H1 (cell line): Measurements from ENCODE around the gene TXNDC12. TPM values are rescaled to one million over a fixed set of nuclear protein-coding genes. Genes with fewer than 3 reads are reported as not detected.

ENCODE experiments used
- CBX8 ChIP-seq: fragments of 300-800, 300-1000 bp; sonication (generic); IDR thresholded peaks from 2 replicates; pipeline ENCODE4 v1.7.1; 2016; ENCODE audit warnings: low read depth, low read length, borderline replicate concordance
- CHD7 ChIP-seq: fragments of 300-600 bp; sonication (generic); IDR thresholded peaks from 2 replicates; pipeline ENCODE4 v1.7.1; 2012; ENCODE audit warnings: low read length, moderate library complexity, mild to moderate bottlenecking, inconsistent platforms; ENCODE audit not compliant: insufficient replicate concordance
- EZH2 ChIP-seq: fragments of 200-600 bp; sonication (generic); IDR thresholded peaks from 2 replicates; pipeline ENCODE4 v1.7.1; 2012; ENCODE audit warnings: low read depth, mild to moderate bottlenecking, moderate library complexity, low read length, inconsistent platforms; ENCODE audit not compliant: severe bottlenecking
- MAFK ChIP-seq: IDR thresholded peaks from 2 replicates; pipeline ENCODE4 v1.6.1; 2012; ENCODE audit warnings: low read depth, mild to moderate bottlenecking, improper control_type of control experiment, low read length
- POLR2AphosphoS5 ChIP-seq: IDR thresholded peaks from 2 replicates; pipeline ENCODE4 v1.6.1; 2011; ENCODE audit warnings: low read depth, low read length
- POU5F1 ChIP-seq: IDR thresholded peaks from 2 replicates; pipeline ENCODE4 v1.6.1; 2011; ENCODE audit warnings: low read depth, mild to moderate bottlenecking, low read length, moderate library complexity
- RNF2 ChIP-seq: fragments of 200-900, 300-1000 bp; sonication (generic); IDR thresholded peaks from 2 replicates; pipeline ENCODE4 v1.7.1; 2016; ENCODE audit warnings: borderline replicate concordance, low read depth, mild to moderate bottlenecking, antibody characterized with exemption, low read length; ENCODE audit not compliant: poor library complexity, severe bottlenecking; ENCODE audit errors: missing control alignments
- SIRT6 ChIP-seq: IDR thresholded peaks from one replicate; pipeline ENCODE4 v1.7.1; 2012; ENCODE audit warnings: low read length, inconsistent platforms
- SP1 ChIP-seq: IDR thresholded peaks from 2 replicates; pipeline ENCODE4 v1.6.1; 2011; ENCODE audit warnings: low read depth, low read length
- YY1 ChIP-seq: IDR thresholded peaks from 2 replicates; pipeline ENCODE4 v1.6.1; 2011; ENCODE audit warnings: low read depth, mild to moderate bottlenecking, low read length
- polyA plus RNA-seq, 7 experiments: library from polyadenylated mRNA; depleted of rRNA in 3 of 7; stranded (reverse) in 5 of 7; unstranded in 2 of 7; fragments of >200 nt in 5 of 7; fragments of 200-250 nt in 2 of 7; gene quantifications; 1 replicate in 5 of 7; 2 replicates in 1 of 7; 4 replicates in 1 of 7; pipeline versions ENCODE4 v1.2.1 to v1.2.3, GENCODE V29; 2011 to 2013; ENCODE audit warnings: missing spikeins in 2 of 7, mixed read lengths in 2 of 7
- total RNA-seq: library from RNA; stranded (reverse); fragmentation: NEBNext Ultra II Directional; extraction: Animal tissue kit (Norgen Biotek cat#: 25700); gene quantifications from 2 replicates; pipeline ENCODE4 v1.2.1, GENCODE V29; 2021
- TF ChIP-seq, protein P1 (sequence below): IDR thresholded peaks from 2 replicates; pipeline ENCODE4 v1.6.1; 2012; ENCODE audit warnings: low read length, inconsistent platforms

TXNDC12 gene
- total and polyA plus RNA-seq, 2 of the 8 experiments (the other 6 are each of a cell fraction or from before 2014, with no cell fraction given) = 35.2 to 89.8 TPM

DNA sequence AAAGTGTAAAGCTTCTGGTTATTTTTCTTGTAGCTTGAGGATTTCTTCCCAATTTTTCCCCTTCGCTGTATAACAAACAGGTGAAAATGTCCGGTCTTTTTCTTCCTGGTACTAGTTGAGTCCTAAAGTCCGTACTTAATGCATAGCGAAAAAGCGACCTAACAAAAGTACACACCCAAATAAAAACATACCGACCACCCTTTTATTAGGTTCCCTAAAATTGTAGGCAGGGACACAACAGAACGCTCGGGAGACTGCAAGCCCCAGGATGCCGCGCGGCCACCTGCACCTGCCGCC, 823 bp upstream of the TXNDC12 start (continued):
- TF ChIP-seq CHD7 = no peak
- TF ChIP-seq, protein P1, sequence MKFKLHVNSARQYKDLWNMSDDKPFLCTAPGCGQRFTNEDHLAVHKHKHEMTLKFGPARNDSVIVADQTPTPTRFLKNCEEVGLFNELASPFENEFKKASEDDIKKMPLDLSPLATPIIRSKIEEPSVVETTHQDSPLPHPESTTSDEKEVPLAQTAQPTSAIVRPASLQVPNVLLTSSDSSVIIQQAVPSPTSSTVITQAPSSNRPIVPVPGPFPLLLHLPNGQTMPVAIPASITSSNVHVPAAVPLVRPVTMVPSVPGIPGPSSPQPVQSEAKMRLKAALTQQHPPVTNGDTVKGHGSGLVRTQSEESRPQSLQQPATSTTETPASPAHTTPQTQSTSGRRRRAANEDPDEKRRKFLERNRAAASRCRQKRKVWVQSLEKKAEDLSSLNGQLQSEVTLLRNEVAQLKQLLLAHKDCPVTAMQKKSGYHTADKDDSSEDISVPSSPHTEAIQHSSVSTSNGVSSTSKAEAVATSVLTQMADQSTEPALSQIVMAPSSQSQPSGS = 0 out of 2 replicates have a peak, but pooled peaks have one; percentile 6
- no peak for TF ChIP-seq SP1
- no peak for TF ChIP-seq POLR2AphosphoS5
- no peak for TF ChIP-seq YY1
- TF ChIP-seq MAFK = no peak
- no peak for TF ChIP-seq CBX8
- TF ChIP-seq POU5F1 = no peak
- no peak for TF ChIP-seq EZH2
- TF ChIP-seq SIRT6 = no peak
- TF ChIP-seq RNF2 = no peak
